GM12878 (cell line): ENCODE measurements around the gene AJUBA. TPM values are rescaled to one million over a fixed set of nuclear protein-coding genes. Genes with fewer than 3 reads are reported as not detected.

ENCODE experiments used
- ATAC-seq: fragments of 200-7000 bp; cut with Tn5 transposase; 3 replicates; pipeline ENCODE4 v1.9.1; 2020; ENCODE audit warnings: mild to moderate bottlenecking, moderate library complexity
- BruUV-seq: library from RNA; stranded (reverse); fragments of 400-500 nt; replicated peaks from 2 replicates; lab custom pipeline; 2021; lab: Mats Ljungman, UMichigan
- CTCF ChIA-PET: fragments of 300-600 bp; sonication (Branson Sonifier 250); formaldehyde crosslinking; extraction: SDS; loops from one replicate; lab custom pipeline; 2021; ENCODE audit warnings: inconsistent platforms; lab: Yijun Ruan, JAX
- POLR2A ChIA-PET: fragments of 350-600 bp; formaldehyde crosslinking; extraction: SDS; loops from one replicate; lab custom pipeline; 2021; ENCODE audit warnings: inconsistent platforms; lab: Charles Lee
- RAD21 ChIA-PET: fragments of 300-600 bp; sonication (Branson Sonifier 250); formaldehyde crosslinking; loops from one replicate; lab custom pipeline; 2023; ENCODE audit warnings: antibody characterized with exemption; ENCODE audit not compliant: unreplicated experiment; lab: Charles Lee
- SMC1A ChIA-PET: fragments of 300-600 bp; sonication (Branson Sonifier 250); formaldehyde crosslinking; loops from one replicate; lab custom pipeline; 2023; ENCODE audit not compliant: unreplicated experiment, uncharacterized antibody; lab: Charles Lee
- DNase-seq: peaks from one replicate; pipeline ENCODE4 v3.0.0-alpha.2; 2011; ENCODE audit warnings: low read depth, low spot score
- FAIRE-seq: peaks from 3 replicates; lab custom pipeline; 2011; peaks lifted over from hg19 to GRCh38; lab: Jason Lieb, UNC
- H2AFZ ChIP-seq: 2 replicates; pipeline ENCODE4 v1.6.0; 2011; ENCODE audit warnings: low read depth, low read length, control low read depth; ENCODE audit not compliant: control insufficient read depth
- H3K27ac ChIP-seq: 2 replicates; pipeline ENCODE4 v1.5.1; 2011; ENCODE audit warnings: control low read depth; ENCODE audit not compliant: control insufficient read depth, insufficient read depth
- H3K27me3 ChIP-seq, 2 experiments: replicated peaks in 1 of 2; 2 replicates each; pipeline versions ENCODE4 v1.6.0 to v1.6.1; 2011; ENCODE audit warnings: low read length in 1 of 2; ENCODE audit not compliant: control insufficient read depth in 2 of 2, insufficient read depth in 2 of 2
- H3K36me3 ChIP-seq, 2 experiments: 2 replicates each; pipeline ENCODE4 v1.5.1; 2011; ENCODE audit warnings: low read length in 1 of 2; ENCODE audit not compliant: control insufficient read depth in 2 of 2, insufficient read depth in 2 of 2
- H3K4me1 ChIP-seq: 2 replicates; pipeline ENCODE4 v1.6.1; 2011; ENCODE audit warnings: mild to moderate bottlenecking, low read length, moderate library complexity, mixed read lengths; ENCODE audit not compliant: control insufficient read depth, insufficient read depth
- H3K4me2 ChIP-seq: 2 replicates; pipeline ENCODE4 v1.6.0; 2011; ENCODE audit warnings: control low read depth; ENCODE audit not compliant: control insufficient read depth, insufficient read depth
- H3K4me3 ChIP-seq: fragments of 200-600 bp; sonication (generic); 2 replicates; pipeline ENCODE4 v1.5.1; 2016
- H3K79me2 ChIP-seq: 2 replicates; pipeline ENCODE4 v1.6.0; 2011; ENCODE audit warnings: low read length; ENCODE audit not compliant: control insufficient read depth, insufficient read depth
- H3K9ac ChIP-seq: 2 replicates; pipeline ENCODE4 v1.8.0; 2011; ENCODE audit warnings: low read length, control low read depth, mixed read lengths; ENCODE audit not compliant: control insufficient read depth, insufficient read depth
- H3K9me3 ChIP-seq: replicated peaks from 3 replicates; pipeline ENCODE4 v1.5.1; 2011; ENCODE audit warnings: mild to moderate bottlenecking, low read length; ENCODE audit not compliant: control insufficient read depth, insufficient read depth
- H4K20me1 ChIP-seq: 2 replicates; pipeline ENCODE4 v1.6.0; 2011; ENCODE audit not compliant: control insufficient read depth, insufficient read depth
- ASH2L ChIP-seq: fragments of 300-600, 200-600 bp; sonication (generic); IDR thresholded peaks from 2 replicates; pipeline ENCODE4 v1.6.1; 2017; ENCODE audit warnings: low read depth, mild to moderate bottlenecking, borderline replicate concordance
- ATF7 ChIP-seq: fragments of 450-650 bp; IDR thresholded peaks from 2 replicates; pipeline ENCODE4 v1.6.1; 2016; ENCODE audit warnings: low read depth, mild to moderate bottlenecking
- BHLHE40 ChIP-seq, 2 experiments: fragments of 450-650 bp in 1 of 2; IDR thresholded peaks; 2 replicates each; pipeline ENCODE4 v1.6.1; 2011 to 2017; ENCODE audit warnings: low read depth in 2 of 2, borderline replicate concordance in 1 of 2, improper control_type of control experiment in 1 of 2, low read length in 1 of 2, mild to moderate bottlenecking in 1 of 2
- CREM ChIP-seq: IDR thresholded peaks from 2 replicates; pipeline ENCODE4 v1.6.1; 2014; ENCODE audit warnings: antibody characterized with exemption, low read depth
- EED ChIP-seq: sonication (generic); IDR thresholded peaks from 2 replicates; pipeline ENCODE4 v1.6.1; 2016; ENCODE audit warnings: antibody characterized with exemption, low read depth
- EGR1 ChIP-seq, 2 experiments: IDR thresholded peaks; 1 replicate in 1 of 2; 2 replicates in 1 of 2; pipeline ENCODE4 v1.6.1; 2011 to 2012; ENCODE audit warnings: low read depth in 2 of 2, low read length in 2 of 2, borderline replicate concordance in 1 of 2, mild to moderate bottlenecking in 1 of 2, moderate library complexity in 1 of 2
- HCFC1 ChIP-seq: fragments of 150-350 bp; IDR thresholded peaks from 2 replicates; pipeline ENCODE4 v1.6.1; 2014; ENCODE audit warnings: low read length
- JUNB ChIP-seq: IDR thresholded peaks from 2 replicates; pipeline ENCODE4 v1.6.1; 2016; ENCODE audit warnings: antibody characterized with exemption, mild to moderate bottlenecking
- NBN ChIP-seq: fragments of 450-650 bp; IDR thresholded peaks from 2 replicates; pipeline ENCODE4 v1.6.1; 2016
- NFXL1 ChIP-seq: fragments of 450-650 bp; IDR thresholded peaks from 2 replicates; pipeline ENCODE4 v1.6.1; 2017; ENCODE audit warnings: antibody characterized with exemption, mild to moderate bottlenecking, borderline replicate concordance
- POLR2AphosphoS5 ChIP-seq: IDR thresholded peaks from 2 replicates; pipeline ENCODE4 v1.6.1; 2011; ENCODE audit warnings: mild to moderate bottlenecking, low read length, inconsistent platforms
- POU2F2 ChIP-seq: IDR thresholded peaks from 3 replicates; pipeline ENCODE4 v1.6.1; 2011; ENCODE audit warnings: low read depth, mild to moderate bottlenecking, low read length, borderline replicate concordance
- SUZ12 ChIP-seq: fragments of 200-600 bp; sonication (generic); IDR thresholded peaks from one replicate; pipeline ENCODE4 v1.6.1; 2018; ENCODE audit warnings: antibody characterized with exemption, mild to moderate bottlenecking; ENCODE audit not compliant: unreplicated experiment
- TCF12 ChIP-seq: IDR thresholded peaks from 2 replicates; pipeline ENCODE4 v1.6.1; 2011; ENCODE audit warnings: low read depth, mild to moderate bottlenecking, low read length
- WGBS: methylation state at CpG from one replicate; pipeline ENCODE4 v1.1.6; 2016; ENCODE audit warnings: low lambda C conversion rate; ENCODE audit not compliant: insufficient replicate concordance, insufficient coverage; ENCODE audit errors: missing lambda C conversion rate; 5-methylcytosine and 5-hydroxymethylcytosine counted together
- in situ Hi-C: fragments of 300-500 bp; cut with MboI; formaldehyde crosslinking; loops from 9 replicates; pipeline ENCODE4 v1.14.3; 2018; ENCODE audit warnings: mixed read lengths
- intact Hi-C: fragments of 100-400 bp; cut with micrococcal nuclease; formaldehyde crosslinking; loops from one replicate; pipeline ENCODE4 v1.14.2; 2022; ENCODE audit not compliant: unreplicated experiment
- polyA plus RNA-seq, 11 experiments: library from polyadenylated mRNA; depleted of rRNA in 4 of 11; unstranded in 6 of 11; stranded (reverse) in 5 of 11; fragments of >200 nt; fragmentation: Nextera tagmentation in 4 of 11; fragmentation: Illumina TruSeq in 1 of 11; extraction: Ambion mirVana in 4 of 11; extraction: Trizol in 1 of 11; gene quantifications; 1 replicate in 1 of 11; 2 replicates in 10 of 11; pipeline versions ENCODE4 v1.2.1 to v1.2.3, GENCODE V29; 2011 to 2016; ENCODE audit warnings: inconsistent platforms in 2 of 11, missing spikeins in 2 of 11, low read depth in 1 of 11
- total RNA-seq, 4 experiments: library from RNA; depleted of rRNA in 3 of 4; stranded (reverse); fragments of >200 nt in 3 of 4; fragmentation: Illumina TruSeq in 1 of 4; extraction: Trizol in 1 of 4; gene quantifications; 2 replicates each; pipeline versions ENCODE4 v1.2.1 to v1.2.3, GENCODE V29; 2013 to 2021
- TF ChIP-seq, protein P1 (sequence below): IDR thresholded peaks from 2 replicates; pipeline ENCODE4 v1.6.1; 2011; ENCODE audit warnings: low read depth, mild to moderate bottlenecking, low read length, moderate library complexity, borderline replicate concordance; ENCODE audit errors: extremely low read depth
- TF ChIP-seq, protein P2 (sequence below): fragments of 450-650 bp; formaldehyde crosslinking; IDR thresholded peaks from 2 replicates; pipeline ENCODE4 v1.5.0; 2022; ENCODE audit warnings: mild to moderate bottlenecking, missing genetic modification characterization
- TF ChIP-seq, protein P3 (sequence below): IDR thresholded peaks from 2 replicates; pipeline ENCODE4 v1.6.1; 2011; ENCODE audit warnings: borderline replicate concordance, low read depth, mild to moderate bottlenecking, moderate library complexity, mixed read lengths, low read length; ENCODE audit not compliant: insufficient read depth; ENCODE audit errors: extremely low read length
- TF ChIP-seq, protein P4 (sequence below): IDR thresholded peaks from 2 replicates; pipeline ENCODE4 v1.6.1; 2011; ENCODE audit warnings: low read depth, low read length, improper control_type of control experiment, borderline replicate concordance

AJUBA gene
- total and polyA plus RNA-seq, 10 of the 15 experiments (the other 5 are each of a cell fraction or from before 2014, with no cell fraction given) = 0.03 to 18.1 (median 0.36) TPM; not detected in 1

DNA sequence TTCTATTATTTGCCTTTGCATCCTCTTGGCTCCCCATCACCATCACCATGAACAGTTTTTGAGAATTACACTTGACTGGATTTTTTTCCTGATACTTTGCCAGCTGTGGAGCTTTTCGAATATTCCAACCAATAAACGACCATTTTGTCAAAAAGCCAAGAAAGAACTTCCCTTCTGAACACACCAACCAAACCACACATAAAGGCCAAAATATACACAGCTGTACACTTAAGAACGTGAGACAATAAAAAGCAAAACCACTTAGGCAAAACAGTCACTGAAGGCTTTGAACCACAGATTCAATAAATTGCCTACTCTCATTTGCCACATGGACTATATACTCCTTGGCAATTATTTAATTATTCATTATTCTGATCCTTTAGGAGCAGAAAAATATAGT is 26.5 kb upstream of the AJUBA start:
- FAIRE-seq (peak; percentile 41), ATAC-seq (no peak), DNase-seq (no peak)
- in situ Hi-C loops = no loop called here
- peak overlapping the region; percentile 76 for H3K4me3 ChIP-seq
- H3K4me2 ChIP-seq = peak overlapping the region; percentile 98
- 0% methylated on average over 3 of the region's 3 CpGs for WGBS
- no peaks in the 10 kb centered on the region for H3K27me3 ChIP-seq
- no TSS peak for BruUV-seq
- SMC1A ChIA-PET = interaction anchor here (0.6 to 3.8 kb wide), 11 partner anchors 13 to 215 kb away, joined by 3 to 67 read pairs (median 5); partner anchors contain the start of genes ACIN1, C14orf119, CDH24 and PRMT5
- H3K36me3 ChIP-seq = no peaks in the 10 kb centered on the region
- POLR2A ChIA-PET = interaction anchor here (0.5 to 3.2 kb wide), 5 partner anchors 17 to 49 kb away, joined by 3 to 15 read pairs (median 6); no protein-coding TSS in a partner anchor
- no peaks in the 10 kb centered on the region for H4K20me1 ChIP-seq
- H3K9me3 ChIP-seq = no peaks in the 10 kb centered on the region
- peak overlapping the region; percentile 84; the same call in 1 of the 2 replicates for H3K9ac ChIP-seq
- H3K79me2 ChIP-seq = peaks cover 9% of the 10 kb centered on the region
- CTCF ChIA-PET = interaction anchor here (0.6 to 4.1 kb wide), 8 partner anchors 14 to 79 kb away, joined by 3 to 108 read pairs (median 12); partner anchors contain the start of genes CDH24 and PRMT5
- peak overlapping the region; percentile 41 for H2AFZ ChIP-seq
- RAD21 ChIA-PET = interaction anchor here (0.8 to 3.0 kb wide), 6 partner anchors 14 to 90 kb away, joined by 3 to 10 read pairs (median 3); partner anchors contain the start of gene RBM23
- H3K27ac ChIP-seq = peak overlapping the region; percentile 82
- H3K4me1 ChIP-seq = peaks cover 21% of the 10 kb centered on the region
- intact Hi-C loops = no loop called here
- TF ChIP-seq CREM = no peak
- TF ChIP-seq EGR1 (IDR thresholded peaks at IDR 0.05; ENCODE audit: borderline replicate concordance in 1 of 2, low read depth in 2 of 2, low read length in 2 of 2) = no peak
- TF ChIP-seq, protein P1, sequence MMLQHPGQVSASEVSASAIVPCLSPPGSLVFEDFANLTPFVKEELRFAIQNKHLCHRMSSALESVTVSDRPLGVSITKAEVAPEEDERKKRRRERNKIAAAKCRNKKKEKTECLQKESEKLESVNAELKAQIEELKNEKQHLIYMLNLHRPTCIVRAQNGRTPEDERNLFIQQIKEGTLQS = no peak
- TF ChIP-seq NBN = no peak
- TF ChIP-seq, protein P2, sequence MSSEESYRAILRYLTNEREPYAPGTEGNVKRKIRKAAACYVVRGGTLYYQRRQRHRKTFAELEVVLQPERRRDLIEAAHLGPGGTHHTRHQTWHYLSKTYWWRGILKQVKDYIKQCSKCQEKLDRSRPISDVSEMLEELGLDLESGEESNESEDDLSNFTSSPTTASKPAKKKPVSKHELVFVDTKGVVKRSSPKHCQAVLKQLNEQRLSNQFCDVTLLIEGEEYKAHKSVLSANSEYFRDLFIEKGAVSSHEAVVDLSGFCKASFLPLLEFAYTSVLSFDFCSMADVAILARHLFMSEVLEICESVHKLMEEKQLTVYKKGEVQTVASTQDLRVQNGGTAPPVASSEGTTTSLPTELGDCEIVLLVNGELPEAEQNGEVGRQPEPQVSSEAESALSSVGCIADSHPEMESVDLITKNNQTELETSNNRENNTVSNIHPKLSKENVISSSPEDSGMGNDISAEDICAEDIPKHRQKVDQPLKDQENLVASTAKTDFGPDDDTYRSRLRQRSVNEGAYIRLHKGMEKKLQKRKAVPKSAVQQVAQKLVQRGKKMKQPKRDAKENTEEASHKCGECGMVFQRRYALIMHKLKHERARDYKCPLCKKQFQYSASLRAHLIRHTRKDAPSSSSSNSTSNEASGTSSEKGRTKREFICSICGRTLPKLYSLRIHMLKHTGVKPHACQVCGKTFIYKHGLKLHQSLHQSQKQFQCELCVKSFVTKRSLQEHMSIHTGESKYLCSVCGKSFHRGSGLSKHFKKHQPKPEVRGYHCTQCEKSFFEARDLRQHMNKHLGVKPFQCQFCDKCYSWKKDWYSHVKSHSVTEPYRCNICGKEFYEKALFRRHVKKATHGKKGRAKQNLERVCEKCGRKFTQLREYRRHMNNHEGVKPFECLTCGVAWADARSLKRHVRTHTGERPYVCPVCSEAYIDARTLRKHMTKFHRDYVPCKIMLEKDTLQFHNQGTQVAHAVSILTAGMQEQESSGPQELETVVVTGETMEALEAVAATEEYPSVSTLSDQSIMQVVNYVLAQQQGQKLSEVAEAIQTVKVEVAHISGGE (CRISPR knock-in tag) = no peak
- TF ChIP-seq ATF7 = no peak
- no peak for TF ChIP-seq EED
- TF ChIP-seq BHLHE40 (IDR thresholded peaks at IDR 0.05; ENCODE audit: borderline replicate concordance in 1 of 2, low read depth in 2 of 2, low read length in 1 of 2) = peak; percentile 60 to 84; a peak in 3 of 4 replicates
- TF ChIP-seq, protein P3, sequence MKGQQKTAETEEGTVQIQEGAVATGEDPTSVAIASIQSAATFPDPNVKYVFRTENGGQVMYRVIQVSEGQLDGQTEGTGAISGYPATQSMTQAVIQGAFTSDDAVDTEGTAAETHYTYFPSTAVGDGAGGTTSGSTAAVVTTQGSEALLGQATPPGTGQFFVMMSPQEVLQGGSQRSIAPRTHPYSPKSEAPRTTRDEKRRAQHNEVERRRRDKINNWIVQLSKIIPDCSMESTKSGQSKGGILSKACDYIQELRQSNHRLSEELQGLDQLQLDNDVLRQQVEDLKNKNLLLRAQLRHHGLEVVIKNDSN = no peak
- TF ChIP-seq POU2F2 = no peak
- TF ChIP-seq POLR2AphosphoS5 = no peak
- no peak for TF ChIP-seq SUZ12
- TF ChIP-seq TCF12 = no peak
- TF ChIP-seq, protein P4, sequence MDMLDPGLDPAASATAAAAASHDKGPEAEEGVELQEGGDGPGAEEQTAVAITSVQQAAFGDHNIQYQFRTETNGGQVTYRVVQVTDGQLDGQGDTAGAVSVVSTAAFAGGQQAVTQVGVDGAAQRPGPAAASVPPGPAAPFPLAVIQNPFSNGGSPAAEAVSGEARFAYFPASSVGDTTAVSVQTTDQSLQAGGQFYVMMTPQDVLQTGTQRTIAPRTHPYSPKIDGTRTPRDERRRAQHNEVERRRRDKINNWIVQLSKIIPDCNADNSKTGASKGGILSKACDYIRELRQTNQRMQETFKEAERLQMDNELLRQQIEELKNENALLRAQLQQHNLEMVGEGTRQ = no peak
- no peak for TF ChIP-seq ASH2L
- TF ChIP-seq JUNB = no peak
- no peak for TF ChIP-seq HCFC1
- no peak for TF ChIP-seq NFXL1
